ENCODE measurements around the gene ARIH1. TPM values are rescaled to one million over a fixed set of nuclear protein-coding genes. Genes with fewer than 3 reads are reported as not detected.
"Not testable (repeated sequence)": the region's sequence is repeated elsewhere in the genome, so short reads cannot be mapped to it uniquely, and the experiment has no call there.

Gene ARIH1
- total RNA-seq, 1 experiment from 2014 or later: 64.8 TPM

GRCh38 chr15:72474912-72475628, 940 bp downstream of the ARIH1 start:
- Histone ChIP-seq H3K36me3 (peaks cover 20% of the 10 kb centered on the region; the same call in 1 of the 2 replicates), H3K27ac (peak overlapping the region; percentile 100)
- peak; percentile 79 to 81 for DNase-seq

GRCh38 chr15:72475674-72476073, 1.5 kb downstream of the ARIH1 start:
- H3K4me3 ChIP-seq: peak overlapping the region; percentile 90
- H3K4me1 ChIP-seq: peaks cover 3% of the 10 kb centered on the region; the same call in 1 of the 2 replicates
- peaks cover 20% of the 10 kb centered on the region; the same call in 1 of the 2 replicates for H3K36me3 ChIP-seq
- no peaks in the 10 kb centered on the region for H3K9me3 ChIP-seq (replicated peaks)
- H3K27me3 ChIP-seq: no peaks in the 10 kb centered on the region
- no peak for DNase-seq
- H3K27ac ChIP-seq: no peak overlapping the region; the same call in 1 of the 2 replicates

More at GRCh38 chr15:72474912-72475628, 940 bp downstream of the ARIH1 start:
- no peaks in the 10 kb centered on the region for H3K27me3 ChIP-seq
- no peaks in the 10 kb centered on the region for H3K9me3 ChIP-seq (replicated peaks)
- H3K4me3 ChIP-seq: peak overlapping the region; percentile 90
- peaks cover 3% of the 10 kb centered on the region; the same call in 1 of the 2 replicates for H3K4me1 ChIP-seq

DNA sequence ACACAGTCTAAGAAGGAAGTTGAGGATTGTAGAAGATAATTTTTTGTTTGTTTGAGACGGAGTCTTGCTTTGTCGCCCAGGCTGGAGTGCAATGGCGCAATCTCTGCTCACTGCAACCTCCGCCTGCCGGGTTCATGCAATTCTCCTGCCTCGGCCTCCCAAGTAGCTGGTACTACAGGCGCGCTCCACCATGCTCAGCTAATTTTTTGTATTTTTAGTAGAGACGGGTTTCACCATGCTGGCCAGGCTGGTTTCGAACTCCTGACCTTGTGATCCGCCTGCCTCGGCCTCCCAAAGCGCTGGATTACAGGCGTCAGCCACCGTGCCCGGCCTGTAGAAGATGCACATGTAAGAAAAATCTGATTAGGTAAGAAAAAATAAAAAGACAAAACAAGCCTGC, 2.2 kb downstream of the ARIH1 start:
- peak overlapping the region; percentile 90 for H3K4me3 ChIP-seq

DNA sequence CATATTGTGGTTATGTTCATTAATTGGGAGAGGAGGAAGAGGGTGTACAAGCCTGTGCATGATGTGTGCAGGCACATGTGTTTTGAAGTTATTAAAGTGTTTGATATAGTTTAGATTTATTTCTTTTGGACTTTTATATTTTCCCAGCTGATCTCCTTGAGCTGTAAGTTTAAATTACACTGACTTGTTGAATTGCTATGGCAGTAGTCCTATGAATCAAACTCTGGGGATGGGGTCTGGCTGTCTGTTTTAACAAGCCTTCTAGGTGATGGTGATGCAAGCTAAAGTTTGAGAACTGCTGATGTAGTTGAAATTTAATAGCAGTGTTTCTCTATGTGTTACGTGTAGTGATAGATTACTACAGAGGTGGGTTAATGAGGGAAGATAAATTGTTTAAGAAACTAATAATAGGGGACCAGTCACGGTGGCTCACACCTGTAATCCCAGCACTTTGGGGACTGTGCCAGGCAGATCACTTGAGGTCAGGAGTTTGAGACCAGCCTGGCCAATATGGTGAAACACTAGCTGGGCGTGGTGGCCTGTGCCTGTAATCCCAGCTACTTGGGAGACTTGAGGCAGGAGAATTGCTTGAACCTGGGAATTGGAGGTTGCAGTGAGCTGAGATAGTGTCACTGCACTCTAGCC, 7.0 kb downstream of the ARIH1 start:
- DNase-seq: no peak
- Histone ChIP-seq H3K4me1 (no peaks in the 10 kb centered on the region), H3K4me3 (no peak overlapping the region), H3K36me3 (peaks cover 31% of the 10 kb centered on the region), H3K27me3 (no peaks in the 10 kb centered on the region), H3K9me3 (replicated peaks) (no peaks in the 10 kb centered on the region), H3K27ac (no peak overlapping the region)

More for the DNA sequence above, 2.2 kb downstream of the ARIH1 start:
- H3K36me3 ChIP-seq: peaks cover 20% of the 10 kb centered on the region; the same call in 1 of the 2 replicates
- H3K9me3 ChIP-seq (replicated peaks); H3K4me1 ChIP-seq; H3K27me3 ChIP-seq; DNase-seq; H3K27ac ChIP-seq: not testable (repeated sequence)

DNA sequence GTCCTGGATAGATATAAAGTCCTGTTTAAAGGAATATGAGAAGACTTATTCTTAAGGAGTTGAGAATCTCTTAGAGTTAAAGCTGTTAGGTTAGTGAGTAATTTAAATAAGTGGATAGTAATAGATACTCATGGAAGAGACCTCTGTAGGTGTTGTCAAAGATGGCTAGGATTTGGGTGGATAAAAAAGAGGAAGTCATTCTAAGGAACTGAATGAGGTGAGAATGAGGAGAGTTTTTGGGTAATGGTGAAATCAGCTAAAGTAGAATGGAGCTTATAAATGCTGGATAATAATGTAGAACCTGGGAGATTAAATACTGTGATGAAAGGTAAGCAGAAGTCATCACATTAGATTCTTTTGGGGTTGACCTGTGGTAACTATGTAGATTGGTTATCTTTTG, 8.1 kb downstream of the ARIH1 start:
- H3K27me3 ChIP-seq: no peaks in the 10 kb centered on the region
- H3K4me3 ChIP-seq: no peak overlapping the region
- no peaks in the 10 kb centered on the region for H3K9me3 ChIP-seq (replicated peaks)
- no peak for DNase-seq
- peaks cover 23% of the 10 kb centered on the region for H3K36me3 ChIP-seq
- H3K4me1 ChIP-seq: peaks cover 6% of the 10 kb centered on the region
- no peak overlapping the region for H3K27ac ChIP-seq

DNA sequence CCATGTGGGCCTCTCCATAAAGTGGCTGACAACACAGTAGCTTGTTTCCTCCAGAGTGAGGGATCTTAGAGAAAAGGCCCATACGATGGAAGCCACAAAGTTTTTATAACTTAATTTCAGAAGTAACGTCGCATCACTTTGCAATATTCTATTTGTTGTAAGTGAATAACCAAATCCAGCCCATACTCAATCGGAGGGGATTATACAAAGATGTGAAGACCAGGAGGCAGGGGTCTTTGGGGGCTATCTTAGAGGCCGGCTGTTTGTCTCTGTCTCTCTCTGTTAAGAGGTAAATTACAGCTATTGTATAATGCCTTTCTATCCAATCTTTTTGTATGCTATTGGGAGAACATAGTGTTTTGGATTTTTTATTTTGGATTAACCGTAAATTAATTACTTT, 9.1 kb downstream of the ARIH1 start:
- H3K9me3 ChIP-seq (replicated peaks): no peaks in the 10 kb centered on the region
- H3K27me3 ChIP-seq: no peaks in the 10 kb centered on the region
- H3K27ac ChIP-seq: no peak overlapping the region
- no peak overlapping the region for H3K4me3 ChIP-seq
- peaks cover 20% of the 10 kb centered on the region for H3K36me3 ChIP-seq
- no peak for DNase-seq
- peaks cover 11% of the 10 kb centered on the region for H3K4me1 ChIP-seq

DNA sequence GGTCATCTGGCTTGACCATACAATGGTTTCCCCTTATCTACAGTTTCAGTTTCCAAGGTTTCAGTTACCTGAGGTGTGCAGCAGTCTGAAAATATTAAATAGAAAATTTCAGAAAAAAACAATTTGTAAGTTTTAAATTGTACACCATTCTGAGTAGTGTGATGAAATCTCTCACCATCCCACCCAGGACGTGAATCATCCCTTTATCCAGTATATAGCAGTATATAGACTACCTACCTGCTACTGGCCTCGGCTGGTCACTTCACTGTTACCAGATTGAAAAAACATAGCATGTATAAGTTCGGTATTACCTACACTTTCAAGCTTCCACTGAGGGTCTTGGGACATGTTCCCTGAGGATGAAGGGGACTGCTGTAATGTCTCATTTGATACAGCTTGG, 12.0 kb downstream of the ARIH1 start:
- Histone ChIP-seq H3K36me3 (peaks cover 17% of the 10 kb centered on the region), H3K27ac (no peak overlapping the region), H3K27me3 (no peaks in the 10 kb centered on the region), H3K4me1 (peaks cover 11% of the 10 kb centered on the region), H3K9me3 (replicated peaks) (no peaks in the 10 kb centered on the region), H3K4me3 (no peak overlapping the region)
- no peak for DNase-seq

- no peaks in the 10 kb centered on the region for H3K9me3 ChIP-seq (replicated peaks)
- no peak for DNase-seq
- H3K27ac ChIP-seq: no peak overlapping the region
- peaks cover 11% of the 10 kb centered on the region for H3K4me1 ChIP-seq
- H3K36me3 ChIP-seq: peaks cover 19% of the 10 kb centered on the region
- H3K4me3 ChIP-seq: no peak overlapping the region
- no peaks in the 10 kb centered on the region for H3K27me3 ChIP-seq
Measured at GRCh38 chr15:72487070-72487797, 13.1 kb downstream of the ARIH1 start.

- DNase-seq: no peak
- Histone ChIP-seq H3K27ac (no peak overlapping the region), H3K27me3 (no peaks in the 10 kb centered on the region)
Measured at GRCh38 chr15:72488558-72488957, 14.4 kb downstream of the ARIH1 start.

DNA sequence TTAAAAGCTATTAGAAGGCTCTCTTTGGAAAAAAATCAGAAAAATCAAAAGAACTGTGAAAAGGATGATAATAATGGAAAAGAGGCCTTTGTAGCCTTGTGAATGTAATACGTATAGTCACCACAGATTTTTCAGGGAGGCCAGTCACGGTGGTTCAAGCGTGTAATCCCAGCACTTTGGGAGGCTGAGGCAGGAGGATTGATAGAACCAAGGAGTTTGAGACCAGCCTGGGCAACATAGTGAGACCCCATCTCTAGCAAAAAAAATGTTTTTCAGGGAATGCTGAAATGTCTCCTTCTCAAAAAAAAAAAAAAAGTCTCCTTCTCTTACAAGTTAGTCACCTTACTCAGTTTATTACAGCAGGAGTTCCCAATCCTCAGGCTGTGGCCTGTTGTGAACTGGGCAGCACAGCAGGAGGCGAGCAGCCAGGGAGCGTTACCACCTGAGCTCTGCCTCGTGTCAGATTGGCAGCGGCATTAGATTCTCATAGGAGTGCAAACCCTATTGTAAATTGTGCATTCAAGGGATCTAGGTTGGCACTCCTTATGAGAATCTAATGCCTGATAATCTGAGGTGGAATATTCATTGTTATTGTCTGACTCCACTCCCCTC, 15.9 kb downstream of the ARIH1 start:
- H3K4me3 ChIP-seq: no peak overlapping the region
- no peak overlapping the region for H3K27ac ChIP-seq
- no peak for DNase-seq
- no peaks in the 10 kb centered on the region for H3K27me3 ChIP-seq
- peaks cover 11% of the 10 kb centered on the region for H3K4me1 ChIP-seq
- no peaks in the 10 kb centered on the region for H3K9me3 ChIP-seq (replicated peaks)
- H3K36me3 ChIP-seq: peaks cover 8% of the 10 kb centered on the region

More at GRCh38 chr15:72488558-72488957, 14.4 kb downstream of the ARIH1 start:
- H3K4me3 ChIP-seq: no peak overlapping the region
- H3K4me1 ChIP-seq: peaks cover 11% of the 10 kb centered on the region
- no peaks in the 10 kb centered on the region for H3K9me3 ChIP-seq (replicated peaks)
- H3K36me3 ChIP-seq: peaks cover 16% of the 10 kb centered on the region

DNA sequence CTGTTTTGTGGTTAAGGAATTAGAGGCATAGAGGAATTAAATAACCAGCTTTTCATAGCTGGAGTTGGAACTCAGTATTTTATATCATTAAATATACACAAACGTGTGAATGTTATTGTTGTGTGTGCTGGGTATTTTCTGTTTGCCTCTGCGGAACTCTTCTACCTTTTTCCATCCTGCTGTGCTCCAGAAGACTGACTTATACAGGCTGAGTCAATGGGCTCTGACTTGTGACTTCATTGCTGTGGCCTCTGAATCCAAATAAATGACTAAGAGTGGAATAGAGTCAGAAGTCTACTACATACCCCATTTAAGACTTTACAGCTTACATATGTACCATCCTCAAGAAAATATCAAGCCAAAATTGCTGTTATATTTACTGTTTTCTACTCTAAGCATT, 17.6 kb downstream of the ARIH1 start:
- H3K27me3 ChIP-seq: no peaks in the 10 kb centered on the region
- peaks cover 11% of the 10 kb centered on the region for H3K4me1 ChIP-seq
- H3K9me3 ChIP-seq (replicated peaks): no peaks in the 10 kb centered on the region
- DNase-seq: no peak
- H3K36me3 ChIP-seq: peaks cover 8% of the 10 kb centered on the region
- no peak overlapping the region for H3K27ac ChIP-seq
- no peak overlapping the region for H3K4me3 ChIP-seq

- H3K4me3 ChIP-seq: no peak overlapping the region
- peaks cover 15% of the 10 kb centered on the region for H3K36me3 ChIP-seq
- no peak overlapping the region for H3K27ac ChIP-seq
- no peaks in the 10 kb centered on the region for H3K27me3 ChIP-seq
- H3K9me3 ChIP-seq (replicated peaks): no peaks in the 10 kb centered on the region
- H3K4me1 ChIP-seq: peaks cover under 1% of the 10 kb centered on the region
- no peak for DNase-seq
Measured at GRCh38 chr15:72492733-72493132, 18.6 kb downstream of the ARIH1 start.

DNA sequence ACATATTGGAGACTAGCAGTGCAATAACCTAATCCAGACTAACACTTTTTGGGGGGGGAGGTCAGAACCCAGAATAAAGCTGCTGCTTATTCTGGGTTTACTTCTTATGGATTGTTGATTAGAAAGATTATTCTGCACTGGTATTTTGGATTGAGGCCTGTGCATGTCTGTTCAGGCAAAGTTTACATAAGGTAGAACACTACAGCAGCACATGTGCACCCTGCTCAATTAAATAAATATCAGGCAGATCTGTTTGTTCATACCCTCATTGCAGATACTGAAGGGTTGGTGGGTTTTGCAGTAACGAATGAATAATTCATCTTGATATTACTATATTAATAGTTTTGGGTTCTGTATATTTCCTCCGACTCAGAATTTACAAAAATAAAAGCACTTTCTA, 19.1 kb downstream of the ARIH1 start:
- Histone ChIP-seq H3K9me3 (replicated peaks) (no peaks in the 10 kb centered on the region), H3K27me3 (no peaks in the 10 kb centered on the region), H3K36me3 (peaks cover 17% of the 10 kb centered on the region), H3K4me3 (no peak overlapping the region), H3K4me1 (no peaks in the 10 kb centered on the region; the same call in 1 of the 2 replicates), H3K27ac (no peak overlapping the region)
- DNase-seq: no peak

- Histone ChIP-seq H3K36me3 (peaks cover 14% of the 10 kb centered on the region), H3K4me3 (no peak overlapping the region), H3K27ac (no peak overlapping the region), H3K9me3 (replicated peaks) (no peaks in the 10 kb centered on the region), H3K4me1 (no peaks in the 10 kb centered on the region; the same call in 1 of the 2 replicates), H3K27me3 (no peaks in the 10 kb centered on the region)
- DNase-seq: no peak
Measured at GRCh38 chr15:72495007-72495406, 20.9 kb downstream of the ARIH1 start.
